ENCODE data around the gene SOS2. TPM values are rescaled to one million over a fixed set of nuclear protein-coding genes. Genes with fewer than 3 reads are reported as not detected.

Gene SOS2
- total RNA-seq, 5 donors from 2014 or later (not counting 1 experiment from before 2014, with no cell fraction given): 37.1 to 44.6 (median 40.2) TPM

DNA sequence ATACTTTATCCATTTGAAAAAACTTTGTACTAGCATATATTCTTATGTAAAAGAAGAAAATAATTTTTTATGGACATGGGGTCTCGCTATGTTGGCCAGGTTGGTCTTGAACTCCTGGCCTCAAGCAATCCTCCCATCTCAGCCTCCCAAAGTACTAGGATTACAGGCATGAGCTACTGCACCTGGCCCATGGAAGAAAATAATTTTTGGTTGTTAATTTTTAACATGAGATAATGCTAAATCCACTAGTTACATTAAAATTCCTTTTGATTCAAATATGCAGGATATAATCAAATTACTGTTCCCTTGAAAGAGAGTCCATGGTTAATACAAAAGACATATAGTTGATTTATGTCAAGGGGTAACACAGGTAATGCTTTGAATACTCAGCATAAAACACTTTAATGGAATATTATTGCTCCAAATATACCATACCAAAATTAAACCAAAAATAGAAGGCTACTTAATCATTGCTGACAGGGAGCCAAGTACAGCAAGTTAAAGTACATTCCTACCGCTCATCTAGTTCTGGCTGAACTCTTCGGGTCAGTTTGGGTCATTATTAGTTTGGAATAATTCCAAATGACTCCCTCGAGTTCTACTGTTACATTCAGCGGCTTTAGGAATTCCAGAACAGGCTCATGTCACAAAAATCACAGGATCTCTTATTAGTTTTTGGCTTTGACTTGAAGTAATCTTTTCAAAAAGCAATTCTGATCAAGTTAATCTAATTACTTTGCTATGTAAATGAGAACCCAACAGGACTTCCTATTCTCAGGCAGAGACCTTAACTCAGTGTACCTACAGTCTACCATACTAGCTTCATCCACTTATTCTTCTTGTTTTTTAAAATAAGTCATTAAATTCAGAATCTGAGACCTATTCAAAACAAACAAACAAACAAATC lies 6.1 kb downstream of the SOS2 start:
- Mint-ChIP-seq H3K4me1 (peaks cover 62 to 79% (median 76%) of the 10 kb centered on the region in 3 donors), H3K4me3 (peak overlapping the region in 1 of 3 donors; percentile 7), H3K27me3 (no peaks in the 10 kb centered on the region), H3K36me3 (peaks cover 12% of the 10 kb centered on the region), H3K27ac (peak overlapping the region; percentile 81 to 85), H3K9me3 (no peaks in the 10 kb centered on the region)
- no peak overlapping the region for H3K27ac ChIP-seq (ENCODE audit: low read length)
- no peaks in the 10 kb centered on the region for H3K27me3 ChIP-seq (replicated peaks in 1 of 2; ENCODE audit: control insufficient read depth in 2 of 2, extremely low read depth in 1 of 2, insufficient read depth in 2 of 2, low read length in 1 of 2)
- H3K4me3 ChIP-seq (ENCODE audit: control insufficient read depth in 1 of 2, extremely low read depth in 1 of 2, low read length in 1 of 2): no peak overlapping the region
- peaks cover 10 to 13% of the 10 kb centered on the region in 2 experiments for H3K4me1 ChIP-seq (ENCODE audit: control insufficient read depth in 1 of 2, extremely low read depth in 1 of 2, insufficient read depth in 2 of 2, low read length in 2 of 2)
- peak in 1 of 4 experiments; percentile 27 for ATAC-seq (replicated peaks in 1 of 4)
- no CpG with 5 or more reads among the region's 5 CpGs for WGBS (ENCODE audit: insufficient coverage)
- CTCF ChIA-PET: interaction anchor here in 1 of 2 donors (0.6 to 1.1 kb wide), 2 partner anchors 15 to 27 kb away, joined by 4 read pairs; no protein-coding TSS in a partner anchor
- H3K9me3 ChIP-seq: no peaks in the 10 kb centered on the region
- DNase-seq: no peak
- POLR2A ChIA-PET: interaction anchor here (0.6 to 1.1 kb wide), 3 partner anchors 16 to 871 kb away, joined by 8 to 13 read pairs (median 11); no protein-coding TSS in a partner anchor
- H3K36me3 ChIP-seq (ENCODE audit: control insufficient read depth in 2 of 2, extremely low read depth in 1 of 2, insufficient read depth in 1 of 2, low read length in 1 of 2): no peaks in the 10 kb centered on the region

DNA sequence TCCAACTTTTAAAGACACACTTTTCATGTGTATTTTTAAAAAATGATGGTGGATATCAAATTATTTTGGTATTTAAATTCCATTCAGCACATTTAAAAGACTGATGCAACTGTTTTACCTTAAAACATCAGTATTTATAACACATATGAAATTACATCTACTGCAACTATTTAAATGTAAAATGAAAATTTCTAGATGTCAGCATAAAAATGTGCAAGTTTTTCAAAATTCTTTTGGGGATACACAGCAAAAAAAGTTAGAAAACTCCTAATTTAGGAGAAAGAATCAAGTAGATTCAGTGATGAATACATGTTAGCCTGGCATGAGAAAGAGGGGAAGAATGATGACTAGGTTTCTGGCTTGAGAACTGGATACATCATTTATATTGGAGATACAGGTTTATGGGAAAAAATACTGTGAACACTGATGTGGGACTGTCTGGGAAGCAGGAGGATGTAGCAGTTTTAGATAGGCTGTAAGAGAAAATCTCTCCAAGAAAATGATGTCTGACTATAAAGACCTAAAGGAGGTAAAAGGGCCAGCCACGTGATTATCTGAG lies 9.2 kb downstream of the SOS2 start:
- no peaks in the 10 kb centered on the region for H3K9me3 Mint-ChIP-seq
- no peak overlapping the region for H3K4me3 ChIP-seq (ENCODE audit: control insufficient read depth in 1 of 2, extremely low read depth in 1 of 2, low read length in 1 of 2)
- H3K27ac Mint-ChIP-seq: peak overlapping the region in 1 of 2 donors; percentile 13
- no peak overlapping the region for H3K4me3 Mint-ChIP-seq
- H3K27me3 ChIP-seq (replicated peaks in 1 of 2; ENCODE audit: control insufficient read depth in 2 of 2, extremely low read depth in 1 of 2, insufficient read depth in 2 of 2, low read length in 1 of 2): no peaks in the 10 kb centered on the region
- no CpG with 5 or more reads among the region's 1 CpG for WGBS (ENCODE audit: insufficient coverage)
- no peak for DNase-seq
- peaks cover 58 to 69% (median 65%) of the 10 kb centered on the region in 3 donors for H3K4me1 Mint-ChIP-seq
- H3K27ac ChIP-seq (ENCODE audit: low read length): no peak overlapping the region
- peaks cover 2 to 8% of the 10 kb centered on the region in 2 experiments for H3K4me1 ChIP-seq (ENCODE audit: control insufficient read depth in 1 of 2, extremely low read depth in 1 of 2, insufficient read depth in 2 of 2, low read length in 2 of 2)
- H3K9me3 ChIP-seq: no peaks in the 10 kb centered on the region
- CTCF ChIA-PET: no interaction called here
- H3K36me3 ChIP-seq (ENCODE audit: control insufficient read depth in 2 of 2, extremely low read depth in 1 of 2, insufficient read depth in 1 of 2, low read length in 1 of 2): no peaks in the 10 kb centered on the region
- POLR2A ChIA-PET: no interaction called here
- ATAC-seq (replicated peaks in 1 of 4): no peak
- peaks cover 12% of the 10 kb centered on the region for H3K36me3 Mint-ChIP-seq
- no peaks in the 10 kb centered on the region for H3K27me3 Mint-ChIP-seq

DNA sequence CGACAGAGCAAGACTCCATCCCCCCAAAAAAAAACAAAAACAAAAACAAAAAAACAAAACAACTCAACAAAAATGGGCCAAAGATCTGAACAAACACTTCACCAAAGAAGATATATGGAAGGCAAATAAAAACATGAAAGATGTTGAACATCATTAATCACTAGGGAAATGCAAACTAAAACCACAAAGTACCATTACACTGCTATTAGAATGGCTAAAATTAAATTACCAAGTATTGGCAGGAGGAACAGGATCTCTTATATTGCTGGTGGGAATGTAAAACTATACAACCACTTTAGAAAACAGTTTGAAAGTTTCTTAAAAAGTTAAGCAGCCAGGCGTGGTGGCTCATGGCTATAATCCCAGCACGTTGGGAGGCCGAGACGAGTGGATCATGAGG lies 12.9 kb downstream of the SOS2 start:
- H3K36me3 ChIP-seq (ENCODE audit: control insufficient read depth in 2 of 2, extremely low read depth in 1 of 2, insufficient read depth in 1 of 2, low read length in 1 of 2): no peaks in the 10 kb centered on the region
- no peaks in the 10 kb centered on the region for H3K27me3 ChIP-seq (replicated peaks in 1 of 2; ENCODE audit: control insufficient read depth in 2 of 2, extremely low read depth in 1 of 2, insufficient read depth in 2 of 2, low read length in 1 of 2)
- H3K4me3 ChIP-seq (ENCODE audit: control insufficient read depth in 1 of 2, extremely low read depth in 1 of 2, low read length in 1 of 2): no peak overlapping the region
- ATAC-seq (replicated peaks in 1 of 4) (no peak), DNase-seq (no peak)
- ChIA-PET CTCF (no interaction called here), POLR2A (no interaction called here)
- peaks cover 49 to 56% (median 52%) of the 10 kb centered on the region in 3 donors for H3K4me1 Mint-ChIP-seq
- WGBS (ENCODE audit: insufficient coverage): 89% methylated on average over 4 of the region's 5 CpGs
- H3K36me3 Mint-ChIP-seq: peaks cover 16% of the 10 kb centered on the region
- no peak overlapping the region for H3K27ac Mint-ChIP-seq
- H3K9me3 Mint-ChIP-seq: no peaks in the 10 kb centered on the region
- H3K4me1 ChIP-seq (ENCODE audit: control insufficient read depth in 1 of 2, extremely low read depth in 1 of 2, insufficient read depth in 2 of 2, low read length in 2 of 2): peaks cover 0 to 4% of the 10 kb centered on the region in 2 experiments
- H3K4me3 Mint-ChIP-seq: no peak overlapping the region
- H3K27ac ChIP-seq (ENCODE audit: low read length): no peak overlapping the region
- no peaks in the 10 kb centered on the region for H3K9me3 ChIP-seq
- no peaks in the 10 kb centered on the region for H3K27me3 Mint-ChIP-seq

DNA sequence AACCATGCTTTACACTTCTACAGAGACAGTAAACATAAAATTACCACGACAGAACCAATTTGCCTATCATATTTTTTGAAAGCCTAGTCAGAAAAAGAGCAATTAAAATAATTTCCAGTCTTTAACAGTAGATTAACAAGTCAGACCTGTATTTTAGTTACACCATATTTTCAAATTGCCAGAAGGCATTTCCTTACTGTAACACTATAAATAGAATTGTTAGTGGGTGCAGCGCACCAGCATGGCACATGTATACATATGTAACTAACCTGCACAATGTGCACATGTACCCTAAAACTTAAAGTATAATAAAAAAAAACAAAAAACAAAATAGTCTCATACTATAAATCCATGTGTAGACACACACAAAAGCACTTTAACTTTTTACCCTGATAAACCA lies 16.0 kb downstream of the SOS2 start:
- DNase-seq (no peak), ATAC-seq (replicated peaks in 1 of 4) (no peak)
- Mint-ChIP-seq H3K27me3 (no peaks in the 10 kb centered on the region), H3K27ac (no peak overlapping the region), H3K9me3 (no peaks in the 10 kb centered on the region), H3K36me3 (peaks cover 19% of the 10 kb centered on the region), H3K4me3 (no peak overlapping the region), H3K4me1 (peaks cover 34 to 57% (median 40%) of the 10 kb centered on the region in 3 donors)
- Histone ChIP-seq H3K27ac (ENCODE audit: low read length) (no peak overlapping the region), H3K27me3 (replicated peaks in 1 of 2; ENCODE audit: control insufficient read depth in 2 of 2, extremely low read depth in 1 of 2, insufficient read depth in 2 of 2, low read length in 1 of 2) (no peaks in the 10 kb centered on the region), H3K36me3 (ENCODE audit: control insufficient read depth in 2 of 2, extremely low read depth in 1 of 2, insufficient read depth in 1 of 2, low read length in 1 of 2) (no peaks in the 10 kb centered on the region), H3K9me3 (no peaks in the 10 kb centered on the region), H3K4me3 (ENCODE audit: control insufficient read depth in 1 of 2, extremely low read depth in 1 of 2, low read length in 1 of 2) (no peak overlapping the region), H3K4me1 (ENCODE audit: control insufficient read depth in 1 of 2, extremely low read depth in 1 of 2, insufficient read depth in 2 of 2, low read length in 2 of 2) (no peaks in the 10 kb centered on the region)
- ChIA-PET POLR2A (interaction anchor here in 1 of 2 donors (0.7 kb wide), 1 partner anchor 17 kb away, joined by 3 read pairs; no protein-coding TSS in a partner anchor), CTCF (no interaction called here)
- WGBS (ENCODE audit: insufficient coverage): no CpG with 5 or more reads among the region's 2 CpGs

DNA sequence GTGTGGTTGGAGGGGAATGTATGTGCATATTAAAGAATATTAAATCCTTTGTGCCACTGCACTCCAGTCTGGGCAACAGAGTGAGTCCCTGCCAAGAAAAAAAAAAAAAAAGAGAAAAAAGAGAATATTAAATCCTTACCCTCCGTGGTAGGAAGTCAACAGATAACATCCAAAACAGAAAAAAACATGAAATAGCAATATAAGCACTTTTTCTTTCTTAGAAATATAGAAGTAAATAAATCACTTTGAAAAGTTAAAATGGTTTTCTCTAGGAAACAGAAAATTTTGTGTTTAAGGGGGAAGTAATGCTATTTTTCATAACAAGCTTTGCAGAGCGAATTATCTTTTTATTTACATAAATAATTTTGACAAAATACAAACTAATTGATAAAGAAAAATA lies 17.6 kb downstream of the SOS2 start:
- no peak for DNase-seq
- Histone ChIP-seq H3K27ac (ENCODE audit: low read length) (no peak overlapping the region), H3K4me3 (ENCODE audit: control insufficient read depth in 1 of 2, extremely low read depth in 1 of 2, low read length in 1 of 2) (no peak overlapping the region), H3K9me3 (no peaks in the 10 kb centered on the region), H3K4me1 (ENCODE audit: control insufficient read depth in 1 of 2, extremely low read depth in 1 of 2, insufficient read depth in 2 of 2, low read length in 2 of 2) (no peaks in the 10 kb centered on the region), H3K27me3 (replicated peaks in 1 of 2; ENCODE audit: control insufficient read depth in 2 of 2, extremely low read depth in 1 of 2, insufficient read depth in 2 of 2, low read length in 1 of 2) (no peaks in the 10 kb centered on the region), H3K36me3 (ENCODE audit: control insufficient read depth in 2 of 2, extremely low read depth in 1 of 2, insufficient read depth in 1 of 2, low read length in 1 of 2) (no peaks in the 10 kb centered on the region)
- H3K4me3 Mint-ChIP-seq: no peak overlapping the region
- WGBS (ENCODE audit: insufficient coverage): no CpG with 5 or more reads among the region's 2 CpGs
- CTCF ChIA-PET: no interaction called here
- no peaks in the 10 kb centered on the region for H3K27me3 Mint-ChIP-seq
- H3K4me1 Mint-ChIP-seq: peaks cover 29 to 56% (median 32%) of the 10 kb centered on the region in 3 donors
- no peaks in the 10 kb centered on the region for H3K9me3 Mint-ChIP-seq
- POLR2A ChIA-PET: interaction anchor here in 1 of 2 donors (0.7 kb wide), 1 partner anchor 220 kb away, joined by 5 read pairs; no protein-coding TSS in a partner anchor
- H3K27ac Mint-ChIP-seq: no peak overlapping the region
- no peak for ATAC-seq (replicated peaks in 1 of 4)
- peaks cover 18% of the 10 kb centered on the region for H3K36me3 Mint-ChIP-seq

DNA sequence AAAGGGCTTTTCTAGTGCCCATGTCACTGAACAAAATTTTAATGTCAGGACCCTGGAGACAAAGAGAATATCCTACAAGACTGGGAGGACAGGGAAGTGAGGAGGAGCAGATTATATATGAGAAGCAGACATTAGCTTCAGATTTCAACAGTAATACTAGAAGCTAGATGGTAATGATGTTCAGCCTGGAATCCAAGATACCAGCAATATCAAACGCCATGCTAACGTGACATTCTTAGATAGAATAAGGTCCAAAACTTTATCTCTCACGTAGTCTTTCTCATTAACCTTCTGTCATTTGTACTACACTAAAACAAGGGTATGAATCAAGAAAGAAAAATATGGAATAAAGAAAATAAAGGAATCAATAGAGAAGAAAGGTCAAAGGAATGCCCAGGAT lies 18.7 kb downstream of the SOS2 start:
- ATAC-seq (replicated peaks in 1 of 4): no peak
- H3K27ac ChIP-seq (ENCODE audit: low read length): no peak overlapping the region
- no CpG with 5 or more reads among the region's 3 CpGs for WGBS (ENCODE audit: insufficient coverage)
- DNase-seq: no peak
- H3K4me3 ChIP-seq (ENCODE audit: control insufficient read depth in 1 of 2, extremely low read depth in 1 of 2, low read length in 1 of 2): no peak overlapping the region
- H3K9me3 ChIP-seq: no peaks in the 10 kb centered on the region
- H3K4me1 ChIP-seq (ENCODE audit: control insufficient read depth in 1 of 2, extremely low read depth in 1 of 2, insufficient read depth in 2 of 2, low read length in 2 of 2): no peaks in the 10 kb centered on the region
- H3K9me3 Mint-ChIP-seq: no peaks in the 10 kb centered on the region
- H3K4me3 Mint-ChIP-seq: no peak overlapping the region
- POLR2A ChIA-PET: no interaction called here
- CTCF ChIA-PET: no interaction called here
- H3K27me3 Mint-ChIP-seq: no peaks in the 10 kb centered on the region
- peaks cover 25 to 47% (median 27%) of the 10 kb centered on the region in 3 donors for H3K4me1 Mint-ChIP-seq
- H3K36me3 Mint-ChIP-seq: peaks cover 14% of the 10 kb centered on the region
- no peak overlapping the region for H3K27ac Mint-ChIP-seq
- no peaks in the 10 kb centered on the region for H3K27me3 ChIP-seq (replicated peaks in 1 of 2; ENCODE audit: control insufficient read depth in 2 of 2, extremely low read depth in 1 of 2, insufficient read depth in 2 of 2, low read length in 1 of 2)
- no peaks in the 10 kb centered on the region for H3K36me3 ChIP-seq (ENCODE audit: control insufficient read depth in 2 of 2, extremely low read depth in 1 of 2, insufficient read depth in 1 of 2, low read length in 1 of 2)

Measured in T-cell (primary cell).